ENCODE data around the gene NTN5. TPM values are rescaled to one million over a fixed set of nuclear protein-coding genes. Genes with fewer than 3 reads are reported as not detected.

NTN5 gene
- total and polyA plus RNA-seq, 10 of the 15 experiments (the other 5 are each of a cell fraction or from before 2014, with no cell fraction given) = 0.07 to 0.22 TPM; not detected in 8

DNA sequence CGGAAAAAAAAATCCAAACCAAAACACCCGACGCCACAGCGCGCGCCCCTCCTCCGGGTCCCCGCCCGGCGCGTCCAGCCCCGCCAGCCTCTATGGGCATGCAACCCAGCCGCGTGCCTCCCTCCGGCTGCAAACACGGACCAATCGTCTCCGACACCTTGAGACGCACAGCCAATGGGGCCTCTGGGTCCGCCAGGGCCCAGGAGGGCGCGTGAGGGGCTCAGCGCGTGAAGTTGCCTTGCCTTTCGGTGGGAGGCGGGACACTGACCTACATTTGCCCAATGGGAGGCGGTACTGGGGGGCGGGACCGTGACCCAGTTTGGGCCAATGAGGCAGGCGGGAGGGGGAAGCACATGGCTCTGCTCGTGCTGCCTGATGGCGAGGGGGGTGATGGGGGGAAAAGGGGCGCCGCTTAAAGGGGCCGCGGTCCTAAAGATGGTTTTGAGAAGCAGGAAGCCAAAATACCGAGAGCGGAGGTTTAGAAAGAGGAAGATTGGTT, 35.3 kb downstream of the NTN5 start (continued):
- TF ChIP-seq FOXM1 (IDR thresholded peaks at IDR 0.05; ENCODE audit: low read depth, low read length) (no peak), POLR2AphosphoS5 (IDR thresholded peaks at IDR 0.05; ENCODE audit: low read length) (no peak), REST (IDR thresholded peaks at IDR 0.05; ENCODE audit: low read depth, low read length) (no peak), NR2F1 (conservative IDR thresholded peaks at IDR 0.05) (no peak), MEF2A (IDR thresholded peaks at IDR 0.05; ENCODE audit: insufficient read depth, low read depth, low read length) (no peak), CBX3 (IDR thresholded peaks at IDR 0.05; ENCODE audit: borderline replicate concordance, low read depth) (no peak), NBN (IDR thresholded peaks at IDR 0.05) (peak; percentile 35; the same call in 1 of the 2 replicates), SREBF2 (IDR thresholded peaks at IDR 0.05; ENCODE audit: low read length) (no peak), CHD1 (IDR thresholded peaks at IDR 0.05; ENCODE audit: low read depth, low read length) (no peak), NR2C2 (IDR thresholded peaks at IDR 0.05; ENCODE audit: borderline replicate concordance, control insufficient read depth, insufficient read length, low read depth) (no peak), TBL1XR1 (IDR thresholded peaks at IDR 0.05; ENCODE audit: low read depth, low read length) (0 out of 2 replicates have a peak, but pooled peaks have one; percentile 25), IKZF1 (conservative IDR thresholded peaks at IDR 0.05) (no peak), ZNF622 (IDR thresholded peaks at IDR 0.05) (no peak), PKNOX1 (IDR thresholded peaks at IDR 0.05) (peak; percentile 50; the same call in 1 of the 2 replicates), GATAD2B (conservative IDR thresholded peaks at IDR 0.05; ENCODE audit: low read depth) (no peak), POLR2A (IDR thresholded peaks at IDR 0.05; ENCODE audit: low read depth, low read length) (no peak), CHD2 (IDR thresholded peaks at IDR 0.05; ENCODE audit: borderline replicate concordance, low read depth, low read length) (peak; percentile 92), POLR2AphosphoS2 (IDR thresholded peaks at IDR 0.05; ENCODE audit: low read depth, low read length) (no peak), SMARCA5 (IDR thresholded peaks at IDR 0.05) (no peak)
- TF ChIP-seq, protein P1, sequence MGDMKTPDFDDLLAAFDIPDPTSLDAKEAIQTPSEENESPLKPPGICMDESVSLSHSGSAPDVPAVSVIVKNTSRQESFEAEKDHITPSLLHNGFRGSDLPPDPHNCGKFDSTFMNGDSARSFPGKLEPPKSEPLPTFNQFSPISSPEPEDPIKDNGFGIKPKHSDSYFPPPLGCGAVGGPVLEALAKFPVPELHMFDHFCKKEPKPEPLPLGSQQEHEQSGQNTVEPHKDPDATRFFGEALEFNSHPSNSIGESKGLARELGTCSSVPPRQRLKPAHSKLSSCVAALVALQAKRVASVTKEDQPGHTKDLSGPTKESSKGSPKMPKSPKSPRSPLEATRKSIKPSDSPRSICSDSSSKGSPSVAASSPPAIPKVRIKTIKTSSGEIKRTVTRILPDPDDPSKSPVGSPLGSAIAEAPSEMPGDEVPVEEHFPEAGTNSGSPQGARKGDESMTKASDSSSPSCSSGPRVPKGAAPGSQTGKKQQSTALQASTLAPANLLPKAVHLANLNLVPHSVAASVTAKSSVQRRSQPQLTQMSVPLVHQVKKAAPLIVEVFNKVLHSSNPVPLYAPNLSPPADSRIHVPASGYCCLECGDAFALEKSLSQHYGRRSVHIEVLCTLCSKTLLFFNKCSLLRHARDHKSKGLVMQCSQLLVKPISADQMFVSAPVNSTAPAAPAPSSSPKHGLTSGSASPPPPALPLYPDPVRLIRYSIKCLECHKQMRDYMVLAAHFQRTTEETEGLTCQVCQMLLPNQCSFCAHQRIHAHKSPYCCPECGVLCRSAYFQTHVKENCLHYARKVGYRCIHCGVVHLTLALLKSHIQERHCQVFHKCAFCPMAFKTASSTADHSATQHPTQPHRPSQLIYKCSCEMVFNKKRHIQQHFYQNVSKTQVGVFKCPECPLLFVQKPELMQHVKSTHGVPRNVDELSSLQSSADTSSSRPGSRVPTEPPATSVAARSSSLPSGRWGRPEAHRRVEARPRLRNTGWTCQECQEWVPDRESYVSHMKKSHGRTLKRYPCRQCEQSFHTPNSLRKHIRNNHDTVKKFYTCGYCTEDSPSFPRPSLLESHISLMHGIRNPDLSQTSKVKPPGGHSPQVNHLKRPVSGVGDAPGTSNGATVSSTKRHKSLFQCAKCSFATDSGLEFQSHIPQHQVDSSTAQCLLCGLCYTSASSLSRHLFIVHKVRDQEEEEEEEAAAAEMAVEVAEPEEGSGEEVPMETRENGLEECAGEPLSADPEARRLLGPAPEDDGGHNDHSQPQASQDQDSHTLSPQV (IDR thresholded peaks at IDR 0.05) = no peak
- TF ChIP-seq, protein P2, sequence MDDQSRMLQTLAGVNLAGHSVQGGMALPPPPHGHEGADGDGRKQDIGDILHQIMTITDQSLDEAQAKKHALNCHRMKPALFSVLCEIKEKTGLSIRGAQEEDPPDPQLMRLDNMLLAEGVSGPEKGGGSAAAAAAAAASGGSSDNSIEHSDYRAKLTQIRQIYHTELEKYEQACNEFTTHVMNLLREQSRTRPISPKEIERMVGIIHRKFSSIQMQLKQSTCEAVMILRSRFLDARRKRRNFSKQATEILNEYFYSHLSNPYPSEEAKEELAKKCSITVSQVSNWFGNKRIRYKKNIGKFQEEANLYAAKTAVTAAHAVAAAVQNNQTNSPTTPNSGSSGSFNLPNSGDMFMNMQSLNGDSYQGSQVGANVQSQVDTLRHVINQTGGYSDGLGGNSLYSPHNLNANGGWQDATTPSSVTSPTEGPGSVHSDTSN (IDR thresholded peaks at IDR 0.05; ENCODE audit: insufficient replicate concordance, low read depth, low read length) = peak; percentile 39

Measured in GM12878 (cell line).